Esophagus muscularis mucosa (tissue), 4 donors: ENCODE results near the gene VSIG10L.
A peak's percentile ranks its signal among the peaks of the same experiment; 100 is the strongest.

Source experiments
- EP300 ChIP-seq: sonication (generic); formaldehyde crosslinking; IDR thresholded peaks from one replicate; pipeline ENCODE4 v1.6.1; 2017; ENCODE audit warnings: antibody characterized with exemption
- POLR2A ChIP-seq: fragments of 450-650 bp; IDR thresholded peaks from one replicate; pipeline ENCODE4 v1.6.1; 2017; ENCODE audit warnings: antibody characterized with exemption, moderate library complexity, mild to moderate bottlenecking, low read depth
- POLR2AphosphoS5 ChIP-seq, 2 donors: sonication (generic); formaldehyde crosslinking; IDR thresholded peaks; one replicate each; pipeline ENCODE4 v1.6.1; 2017; ENCODE audit warnings: antibody characterized with exemption in 2 of 2
- TF ChIP-seq, protein P1 (sequence below), 3 experiments: fragments of 200-600 bp in 2 of 3; fragments of 450-650 bp in 1 of 3; sonication (generic) in 2 of 3; IDR thresholded peaks; one replicate each; pipeline ENCODE4 v1.5.1; 2017 to 2019; ENCODE audit warnings: antibody characterized with exemption in 3 of 3, mild to moderate bottlenecking in 2 of 3, moderate library complexity in 1 of 3

DNA sequence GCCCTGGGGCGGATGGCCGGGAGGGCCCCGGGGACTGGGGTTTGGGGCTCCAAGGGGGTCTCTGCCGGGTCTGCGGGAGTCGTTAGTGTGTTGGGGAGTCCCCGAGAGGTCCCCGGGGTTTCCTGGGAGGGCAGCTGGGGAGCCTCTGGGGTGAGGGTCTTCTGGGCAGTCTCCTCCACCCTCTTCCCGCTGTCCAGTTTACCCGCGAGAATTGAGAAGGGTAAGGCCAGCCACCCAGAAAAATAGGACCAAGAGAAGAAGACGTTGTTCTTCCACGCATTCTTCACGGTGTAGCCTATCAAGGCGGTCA is 25.3 kb upstream of the VSIG10L start:
- TF ChIP-seq EP300 (no peak), POLR2A (peak; percentile 63), POLR2AphosphoS5 (IDR thresholded peaks at IDR 0.05) (peak in 1 of 2 donors; percentile 99)
- TF ChIP-seq, protein P1, sequence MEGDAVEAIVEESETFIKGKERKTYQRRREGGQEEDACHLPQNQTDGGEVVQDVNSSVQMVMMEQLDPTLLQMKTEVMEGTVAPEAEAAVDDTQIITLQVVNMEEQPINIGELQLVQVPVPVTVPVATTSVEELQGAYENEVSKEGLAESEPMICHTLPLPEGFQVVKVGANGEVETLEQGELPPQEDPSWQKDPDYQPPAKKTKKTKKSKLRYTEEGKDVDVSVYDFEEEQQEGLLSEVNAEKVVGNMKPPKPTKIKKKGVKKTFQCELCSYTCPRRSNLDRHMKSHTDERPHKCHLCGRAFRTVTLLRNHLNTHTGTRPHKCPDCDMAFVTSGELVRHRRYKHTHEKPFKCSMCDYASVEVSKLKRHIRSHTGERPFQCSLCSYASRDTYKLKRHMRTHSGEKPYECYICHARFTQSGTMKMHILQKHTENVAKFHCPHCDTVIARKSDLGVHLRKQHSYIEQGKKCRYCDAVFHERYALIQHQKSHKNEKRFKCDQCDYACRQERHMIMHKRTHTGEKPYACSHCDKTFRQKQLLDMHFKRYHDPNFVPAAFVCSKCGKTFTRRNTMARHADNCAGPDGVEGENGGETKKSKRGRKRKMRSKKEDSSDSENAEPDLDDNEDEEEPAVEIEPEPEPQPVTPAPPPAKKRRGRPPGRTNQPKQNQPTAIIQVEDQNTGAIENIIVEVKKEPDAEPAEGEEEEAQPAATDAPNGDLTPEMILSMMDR (IDR thresholded peaks at IDR 0.05) = no peak
